Panc1 (cell line): ENCODE data around the gene HOXC6. TPM values are rescaled to one million over a fixed set of nuclear protein-coding genes. Genes with fewer than 3 reads are reported as not detected.

Experiments used
- ATAC-seq: fragments of 200-7000 bp; cut with Tn5 transposase; 2 replicates; pipeline ENCODE4 v1.9.1; 2020; ENCODE audit warnings: mild to moderate bottlenecking, moderate library complexity
- BruUV-seq: library from RNA; stranded (reverse); fragments of 400-500 nt; replicated peaks from 2 replicates; lab custom pipeline; 2021; lab: Mats Ljungman, UMichigan
- CTCF ChIA-PET: fragments of 300-600 bp; sonication (Branson Sonifier 250); formaldehyde crosslinking; loops from one replicate; lab custom pipeline; 2022; ENCODE audit warnings: antibody characterized with exemption; lab: Charles Lee
- POLR2A ChIA-PET: fragments of 300-600 bp; sonication (Branson Sonifier 250); formaldehyde crosslinking; loops from one replicate; lab custom pipeline; 2022; ENCODE audit warnings: antibody characterized with exemption; lab: Charles Lee
- DNase-seq: peaks from one replicate; pipeline ENCODE4 v3.0.0-alpha.2; 2010; ENCODE audit warnings: low read depth, low spot score
- H3K27ac ChIP-seq: 2 replicates; pipeline ENCODE4 v1.5.1; 2011; ENCODE audit warnings: mild to moderate bottlenecking, low read length, inconsistent platforms
- H3K27me3 ChIP-seq: fragments of 200-500 bp; sonication (Bioruptor generic); 2 replicates; pipeline ENCODE4 v1.6.0; 2014; ENCODE audit warnings: low read length, inconsistent platforms; ENCODE audit not compliant: control insufficient read depth, insufficient read depth
- H3K36me3 ChIP-seq: fragments of 200-500 bp; sonication (Bioruptor generic); 2 replicates; pipeline ENCODE4 v1.5.1; 2014; ENCODE audit warnings: inconsistent platforms, mild to moderate bottlenecking, low read length, moderate library complexity; ENCODE audit not compliant: control insufficient read depth, insufficient read depth
- H3K4me1 ChIP-seq: 2 replicates; pipeline ENCODE4 v1.5.1; 2011; ENCODE audit warnings: inconsistent platforms, mild to moderate bottlenecking, low read length, moderate library complexity; ENCODE audit not compliant: control insufficient read depth, insufficient read depth
- H3K4me3 ChIP-seq, 2 experiments: 2 replicates each; pipeline ENCODE4 v1.5.1; 2011 to 2012; ENCODE audit warnings: low read depth in 2 of 2, low read length in 2 of 2, mild to moderate bottlenecking in 2 of 2, inconsistent platforms in 1 of 2, moderate library complexity in 1 of 2
- H3K9me3 ChIP-seq: fragments of 200-500 bp; sonication (Bioruptor generic); 2 replicates; pipeline ENCODE4 v1.5.1; 2014; ENCODE audit warnings: low read depth, mild to moderate bottlenecking, inconsistent platforms, low read length, moderate library complexity; ENCODE audit not compliant: control insufficient read depth, insufficient read depth
- POLR2AphosphoS5 ChIP-seq: IDR thresholded peaks from 2 replicates; pipeline ENCODE4 v1.6.1; 2012; ENCODE audit warnings: mild to moderate bottlenecking, low read depth, low read length, moderate library complexity
- SIN3A ChIP-seq: IDR thresholded peaks from 2 replicates; pipeline ENCODE4 v1.6.1; 2012; ENCODE audit warnings: low read depth, mild to moderate bottlenecking, low read length, moderate library complexity, borderline replicate concordance; ENCODE audit not compliant: insufficient read depth
- TCF7L2 ChIP-seq: IDR thresholded peaks from 2 replicates; pipeline ENCODE4 v1.6.1; 2011; ENCODE audit warnings: mild to moderate bottlenecking, low read depth, low read length, inconsistent platforms
- in situ Hi-C: cut with HindIII; loops from 2 replicates; pipeline ENCODE4 v1.10.0; 2016; ENCODE audit warnings: low sequenced_read_pairs, low pct_unique_long_range_greater_than_20kb
- intact Hi-C: fragments of 100-400 bp; cut with micrococcal nuclease; formaldehyde crosslinking; loops from one replicate; pipeline ENCODE4 v1.10.0; 2022; ENCODE audit not compliant: unreplicated experiment
- total RNA-seq: library from RNA; stranded (reverse); gene quantifications from one replicate; pipeline ENCODE4 v1.2.1, GENCODE V29; 2021; ENCODE audit not compliant: unreplicated experiment
- TF ChIP-seq, protein P1 (sequence below), 2 experiments: IDR thresholded peaks; 2 replicates each; pipeline ENCODE4 v1.6.1; 2011 to 2012; ENCODE audit warnings: low read depth in 2 of 2, control low read depth in 1 of 2, low read length in 1 of 2, mild to moderate bottlenecking in 1 of 2, moderate library complexity in 1 of 2; ENCODE audit not compliant: insufficient read depth in 1 of 2
- TF ChIP-seq, protein P2 (sequence below): fragments of 450-650 bp; IDR thresholded peaks from 2 replicates; pipeline ENCODE4 v1.5.1; 2017; ENCODE audit warnings: mild to moderate bottlenecking

The HOXC6 gene
- total RNA-seq, 1 experiment from 2014 or later = 52.2 TPM

DNA sequence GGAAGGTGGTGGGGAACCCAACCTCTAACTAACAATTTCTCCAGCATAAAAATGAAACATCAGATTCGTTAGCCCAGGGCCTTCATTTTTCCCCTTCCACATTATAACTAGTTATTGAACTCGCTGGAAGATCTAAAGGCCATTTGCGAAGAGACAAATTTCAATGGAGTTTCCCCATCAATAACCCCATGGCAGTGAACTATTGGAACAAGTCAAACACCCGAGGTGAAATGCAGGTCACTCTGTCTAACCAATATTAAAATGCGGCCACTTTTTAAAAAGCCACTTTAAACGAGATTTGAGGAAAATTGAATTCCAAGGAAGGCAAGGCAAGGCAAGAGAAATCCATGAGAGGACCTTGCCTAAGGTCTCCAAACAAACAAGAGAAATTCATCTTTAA is 20.9 kb downstream of the HOXC6 start:
- Histone ChIP-seq H3K36me3 (no peaks in the 10 kb centered on the region), H3K4me1 (peaks cover 76% of the 10 kb centered on the region), H3K27ac (no peak overlapping the region), H3K27me3 (no peaks in the 10 kb centered on the region), H3K4me3 (no peak overlapping the region), H3K9me3 (no peaks in the 10 kb centered on the region)
- ATAC-seq (no peak), DNase-seq (no peak)
- ChIA-PET CTCF (no interaction called here), POLR2A (no interaction called here)
- intact Hi-C loops = no loop called here
- in situ Hi-C loops = no loop called here
- BruUV-seq = no TSS peak
- TF ChIP-seq TCF7L2 (no peak), POLR2AphosphoS5 (no peak), SIN3A (no peak)
- TF ChIP-seq, protein P1, sequence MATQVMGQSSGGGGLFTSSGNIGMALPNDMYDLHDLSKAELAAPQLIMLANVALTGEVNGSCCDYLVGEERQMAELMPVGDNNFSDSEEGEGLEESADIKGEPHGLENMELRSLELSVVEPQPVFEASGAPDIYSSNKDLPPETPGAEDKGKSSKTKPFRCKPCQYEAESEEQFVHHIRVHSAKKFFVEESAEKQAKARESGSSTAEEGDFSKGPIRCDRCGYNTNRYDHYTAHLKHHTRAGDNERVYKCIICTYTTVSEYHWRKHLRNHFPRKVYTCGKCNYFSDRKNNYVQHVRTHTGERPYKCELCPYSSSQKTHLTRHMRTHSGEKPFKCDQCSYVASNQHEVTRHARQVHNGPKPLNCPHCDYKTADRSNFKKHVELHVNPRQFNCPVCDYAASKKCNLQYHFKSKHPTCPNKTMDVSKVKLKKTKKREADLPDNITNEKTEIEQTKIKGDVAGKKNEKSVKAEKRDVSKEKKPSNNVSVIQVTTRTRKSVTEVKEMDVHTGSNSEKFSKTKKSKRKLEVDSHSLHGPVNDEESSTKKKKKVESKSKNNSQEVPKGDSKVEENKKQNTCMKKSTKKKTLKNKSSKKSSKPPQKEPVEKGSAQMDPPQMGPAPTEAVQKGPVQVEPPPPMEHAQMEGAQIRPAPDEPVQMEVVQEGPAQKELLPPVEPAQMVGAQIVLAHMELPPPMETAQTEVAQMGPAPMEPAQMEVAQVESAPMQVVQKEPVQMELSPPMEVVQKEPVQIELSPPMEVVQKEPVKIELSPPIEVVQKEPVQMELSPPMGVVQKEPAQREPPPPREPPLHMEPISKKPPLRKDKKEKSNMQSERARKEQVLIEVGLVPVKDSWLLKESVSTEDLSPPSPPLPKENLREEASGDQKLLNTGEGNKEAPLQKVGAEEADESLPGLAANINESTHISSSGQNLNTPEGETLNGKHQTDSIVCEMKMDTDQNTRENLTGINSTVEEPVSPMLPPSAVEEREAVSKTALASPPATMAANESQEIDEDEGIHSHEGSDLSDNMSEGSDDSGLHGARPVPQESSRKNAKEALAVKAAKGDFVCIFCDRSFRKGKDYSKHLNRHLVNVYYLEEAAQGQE (IDR thresholded peaks at IDR 0.05; ENCODE audit: insufficient read depth in 1 of 2, low read depth in 2 of 2, low read length in 1 of 2) = no peak
- TF ChIP-seq, protein P2, sequence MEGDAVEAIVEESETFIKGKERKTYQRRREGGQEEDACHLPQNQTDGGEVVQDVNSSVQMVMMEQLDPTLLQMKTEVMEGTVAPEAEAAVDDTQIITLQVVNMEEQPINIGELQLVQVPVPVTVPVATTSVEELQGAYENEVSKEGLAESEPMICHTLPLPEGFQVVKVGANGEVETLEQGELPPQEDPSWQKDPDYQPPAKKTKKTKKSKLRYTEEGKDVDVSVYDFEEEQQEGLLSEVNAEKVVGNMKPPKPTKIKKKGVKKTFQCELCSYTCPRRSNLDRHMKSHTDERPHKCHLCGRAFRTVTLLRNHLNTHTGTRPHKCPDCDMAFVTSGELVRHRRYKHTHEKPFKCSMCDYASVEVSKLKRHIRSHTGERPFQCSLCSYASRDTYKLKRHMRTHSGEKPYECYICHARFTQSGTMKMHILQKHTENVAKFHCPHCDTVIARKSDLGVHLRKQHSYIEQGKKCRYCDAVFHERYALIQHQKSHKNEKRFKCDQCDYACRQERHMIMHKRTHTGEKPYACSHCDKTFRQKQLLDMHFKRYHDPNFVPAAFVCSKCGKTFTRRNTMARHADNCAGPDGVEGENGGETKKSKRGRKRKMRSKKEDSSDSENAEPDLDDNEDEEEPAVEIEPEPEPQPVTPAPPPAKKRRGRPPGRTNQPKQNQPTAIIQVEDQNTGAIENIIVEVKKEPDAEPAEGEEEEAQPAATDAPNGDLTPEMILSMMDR = no peak

DNA sequence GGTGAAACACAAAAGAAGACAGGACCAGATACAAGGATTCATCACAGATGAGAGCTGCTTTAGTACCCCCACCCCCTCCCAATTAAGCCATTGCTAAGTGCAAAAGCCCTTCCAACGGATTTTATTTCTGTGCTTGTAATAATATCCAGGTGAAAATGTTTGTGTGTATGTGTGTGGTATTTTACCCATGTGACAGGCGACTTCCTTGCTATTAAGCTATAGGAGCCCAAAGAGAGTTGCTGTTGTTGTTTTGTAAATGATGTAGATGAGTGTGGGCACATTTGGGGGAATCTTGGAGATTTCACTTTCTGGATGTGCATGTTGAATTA is 22.2 kb downstream of the HOXC6 start:
- intact Hi-C loops = no loop called here
- BruUV-seq = no TSS peak
- no peaks in the 10 kb centered on the region for H3K27me3 ChIP-seq

More for the DNA sequence above, 22.2 kb downstream of the HOXC6 start:
- ATAC-seq (no peak), DNase-seq (no peak)
- Histone ChIP-seq H3K36me3 (no peaks in the 10 kb centered on the region), H3K4me1 (peaks cover 70% of the 10 kb centered on the region), H3K4me3 (no peak overlapping the region), H3K9me3 (no peaks in the 10 kb centered on the region), H3K27ac (no peak overlapping the region)
- in situ Hi-C loops = no loop called here
- CTCF ChIA-PET = interaction anchor here (0.8 to 1.1 kb wide), 2 partner anchors 12 to 142 kb away, joined by 3 to 4 read pairs; no protein-coding TSS in a partner anchor
- POLR2A ChIA-PET = interaction anchor here (0.7 kb wide), 2 partner anchors 121 to 141 kb away, joined by 3 to 6 read pairs; no protein-coding TSS in a partner anchor
- no peak for TF ChIP-seq TCF7L2
- TF ChIP-seq, protein P1 (IDR thresholded peaks at IDR 0.05; ENCODE audit: insufficient read depth in 1 of 2, low read depth in 2 of 2, low read length in 1 of 2) = no peak
- TF ChIP-seq, protein P2 = no peak
- TF ChIP-seq POLR2AphosphoS5 = no peak
